ENCODE data around the gene RASGRP2.

The RASGRP2 gene

DNA sequence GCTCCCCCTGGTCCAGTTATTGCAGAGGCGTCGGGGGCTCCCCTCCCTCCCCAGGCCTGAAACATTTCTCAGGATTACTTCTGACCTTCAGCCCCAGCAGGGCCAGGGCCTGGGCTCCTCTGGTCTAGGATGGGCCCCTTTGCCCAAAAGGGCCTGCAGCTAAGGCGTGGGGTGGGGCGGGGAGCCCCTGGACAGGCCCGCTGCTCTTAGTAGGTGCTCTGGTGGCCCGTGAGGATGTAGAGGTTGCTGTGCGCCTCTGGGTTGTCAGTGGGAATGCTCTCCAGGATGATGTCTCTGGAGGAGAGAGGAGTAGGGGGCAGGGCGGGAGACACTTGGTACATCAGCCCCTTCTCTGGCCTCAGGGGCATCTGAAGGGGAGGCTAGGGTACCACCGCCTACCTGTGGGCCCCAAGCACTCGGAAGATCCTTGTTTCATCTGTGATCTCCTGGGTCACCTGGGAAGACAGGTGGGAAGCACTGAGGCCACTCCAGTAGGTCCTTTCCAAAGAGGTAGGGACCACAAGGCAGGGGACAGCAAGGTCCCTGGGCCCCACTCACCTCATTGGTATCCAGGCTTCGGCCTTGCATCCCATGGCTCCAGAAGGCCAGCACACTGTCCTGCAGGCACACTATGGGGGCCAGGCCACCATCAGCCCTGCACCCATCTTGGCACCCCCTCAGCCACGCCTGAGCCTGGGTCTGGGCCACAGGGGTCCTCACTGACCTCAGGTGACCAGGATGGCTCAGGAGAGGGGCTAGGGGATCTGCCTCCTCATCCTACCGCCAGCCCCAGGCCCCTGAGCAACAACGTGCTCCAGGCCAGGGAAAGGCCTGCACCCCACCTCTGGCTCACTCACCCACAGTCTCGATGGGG, 45.6 kb upstream of the RASGRP2 start:
- no peaks in the 10 kb centered on the region for H3K4me1 ChIP-seq (ENCODE audit: control insufficient read depth, insufficient read depth, low read length)
- no peak overlapping the region for H3K27ac ChIP-seq (ENCODE audit: extremely low read depth, low read depth, low read length)
- H3K4me3 ChIP-seq (ENCODE audit: low read depth, low read length): no peak overlapping the region
- no peaks in the 10 kb centered on the region for H3K9me3 ChIP-seq (ENCODE audit: control insufficient read depth, insufficient read depth, low read depth, low read length)
- TF ChIP-seq, protein P1, sequence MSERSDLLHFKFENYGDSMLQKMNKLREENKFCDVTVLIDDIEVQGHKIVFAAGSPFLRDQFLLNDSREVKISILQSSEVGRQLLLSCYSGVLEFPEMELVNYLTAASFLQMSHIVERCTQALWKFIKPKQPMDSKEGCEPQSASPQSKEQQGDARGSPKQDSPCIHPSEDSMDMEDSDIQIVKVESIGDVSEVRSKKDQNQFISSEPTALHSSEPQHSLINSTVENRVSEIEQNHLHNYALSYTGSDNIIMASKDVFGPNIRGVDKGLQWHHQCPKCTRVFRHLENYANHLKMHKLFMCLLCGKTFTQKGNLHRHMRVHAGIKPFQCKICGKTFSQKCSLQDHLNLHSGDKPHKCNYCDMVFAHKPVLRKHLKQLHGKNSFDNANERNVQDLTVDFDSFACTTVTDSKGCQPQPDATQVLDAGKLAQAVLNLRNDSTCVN (tag by site-specific recombination; optimal IDR thresholded peaks at IDR 0.05): no peak
- CTCF ChIA-PET: interaction anchor here (0.9 to 1.6 kb wide), 2 partner anchors 11 to 57 kb away, joined by 3 read pairs; no protein-coding TSS in a partner anchor
- H3K36me3 ChIP-seq (ENCODE audit: control insufficient read depth in 2 of 2, insufficient read depth in 1 of 2, low read length in 2 of 2): peaks cover 0 to 13% of the 10 kb centered on the region in 2 experiments; a peak in 1 of 3 replicates
- POLR2A ChIA-PET: interaction anchor here (1.2 kb wide), 1 partner anchor 11 kb away, joined by 3 read pairs; the partner anchor contains the start of gene SF1

DNA sequence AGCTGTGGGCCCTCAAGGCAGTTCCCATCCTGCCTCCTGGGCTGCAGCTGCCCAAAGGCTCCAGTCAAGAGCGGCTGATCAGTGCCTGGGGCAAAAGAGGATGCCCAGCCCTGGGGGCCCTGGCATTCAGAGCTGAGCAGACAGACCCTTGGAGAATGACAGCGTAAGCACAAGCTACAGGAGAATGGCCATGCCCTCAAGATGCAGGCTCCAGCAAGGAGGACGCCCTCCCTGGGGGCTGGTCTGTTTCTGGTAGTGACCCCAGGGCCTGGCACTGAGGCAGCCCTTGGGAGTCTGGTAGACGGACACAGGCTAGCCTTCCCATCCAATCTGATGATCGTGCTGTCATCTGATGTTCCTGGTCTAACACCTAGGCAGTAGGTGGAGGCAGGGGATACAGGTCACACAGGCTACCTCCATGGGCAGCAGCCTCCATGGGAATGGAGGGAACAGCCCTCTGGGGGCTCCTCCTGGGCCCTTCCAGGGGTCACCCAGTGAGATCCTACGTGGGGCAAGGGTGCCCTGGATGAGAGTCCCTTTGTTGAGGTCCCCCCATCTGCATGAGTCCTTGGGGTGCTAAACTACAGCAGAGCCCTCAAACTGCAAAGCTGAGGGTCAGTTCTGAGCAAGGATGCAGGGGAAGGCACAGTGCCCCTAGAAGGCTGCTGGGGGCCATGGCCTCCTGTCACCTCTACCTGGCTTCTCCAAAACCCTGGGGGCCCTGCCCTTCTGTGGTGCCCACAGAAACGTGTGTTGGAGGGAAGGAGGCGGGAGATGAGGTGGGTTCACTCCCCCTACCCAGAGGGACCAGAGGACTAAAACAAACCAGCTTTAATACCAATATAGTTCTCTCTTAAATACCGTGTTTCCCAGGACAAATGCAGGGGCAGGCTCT, 44.6 kb upstream of the RASGRP2 start:
- ChIA-PET POLR2A (interaction anchor here (0.6 to 1.2 kb wide), 2 partner anchors 10 kb away, joined by 3 to 5 read pairs; partner anchors contain the start of gene SF1), CTCF (interaction anchor here (0.6 to 1.9 kb wide), 12 partner anchors 10 to 226 kb away, joined by 3 to 6 read pairs (median 4); partner anchors contain the start of genes ARL2 and CDC42BPG)
- Histone ChIP-seq H3K4me1 (ENCODE audit: control insufficient read depth, insufficient read depth, low read length) (no peaks in the 10 kb centered on the region), H3K9me3 (ENCODE audit: control insufficient read depth, insufficient read depth, low read depth, low read length) (no peaks in the 10 kb centered on the region), H3K4me3 (ENCODE audit: low read depth, low read length) (no peak overlapping the region), H3K27ac (ENCODE audit: extremely low read depth, low read depth, low read length) (no peak overlapping the region), H3K36me3 (ENCODE audit: control insufficient read depth in 2 of 2, insufficient read depth in 1 of 2, low read length in 2 of 2) (peaks cover 0 to 13% of the 10 kb centered on the region in 2 experiments; a peak in 1 of 3 replicates)
- TF ChIP-seq TRIM28 (IDR thresholded peaks at IDR 0.05; ENCODE audit: borderline replicate concordance, low read length): no peak
- no peak for TF ChIP-seq ZNF155 (tag by site-specific recombination; IDR thresholded peaks at IDR 0.05)
- TF ChIP-seq ZNF202 (tag by site-specific recombination; IDR thresholded peaks at IDR 0.05; ENCODE audit: borderline replicate concordance): no peak
- no peak for TF ChIP-seq ZFP37 (tag by site-specific recombination; IDR thresholded peaks at IDR 0.05)
- no peak for TF ChIP-seq YY1 (tag by site-specific recombination; IDR thresholded peaks at IDR 0.05)
- no peak for TF ChIP-seq ZSCAN16 (tag by site-specific recombination; IDR thresholded peaks at IDR 0.05)
- TF ChIP-seq, protein P2, sequence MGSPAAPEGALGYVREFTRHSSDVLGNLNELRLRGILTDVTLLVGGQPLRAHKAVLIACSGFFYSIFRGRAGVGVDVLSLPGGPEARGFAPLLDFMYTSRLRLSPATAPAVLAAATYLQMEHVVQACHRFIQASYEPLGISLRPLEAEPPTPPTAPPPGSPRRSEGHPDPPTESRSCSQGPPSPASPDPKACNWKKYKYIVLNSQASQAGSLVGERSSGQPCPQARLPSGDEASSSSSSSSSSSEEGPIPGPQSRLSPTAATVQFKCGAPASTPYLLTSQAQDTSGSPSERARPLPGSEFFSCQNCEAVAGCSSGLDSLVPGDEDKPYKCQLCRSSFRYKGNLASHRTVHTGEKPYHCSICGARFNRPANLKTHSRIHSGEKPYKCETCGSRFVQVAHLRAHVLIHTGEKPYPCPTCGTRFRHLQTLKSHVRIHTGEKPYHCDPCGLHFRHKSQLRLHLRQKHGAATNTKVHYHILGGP (tag by site-specific recombination; IDR thresholded peaks at IDR 0.05): no peak
- TF ChIP-seq ZNF248 (tag by site-specific recombination; IDR thresholded peaks at IDR 0.05): no peak
- no peak for TF ChIP-seq ZNF140 (tag by site-specific recombination; IDR thresholded peaks at IDR 0.05)
- TF ChIP-seq ZNF426 (tag by site-specific recombination; IDR thresholded peaks at IDR 0.05): no peak
- no peak for TF ChIP-seq OVOL3 (tag by site-specific recombination; IDR thresholded peaks at IDR 0.05)

DNA sequence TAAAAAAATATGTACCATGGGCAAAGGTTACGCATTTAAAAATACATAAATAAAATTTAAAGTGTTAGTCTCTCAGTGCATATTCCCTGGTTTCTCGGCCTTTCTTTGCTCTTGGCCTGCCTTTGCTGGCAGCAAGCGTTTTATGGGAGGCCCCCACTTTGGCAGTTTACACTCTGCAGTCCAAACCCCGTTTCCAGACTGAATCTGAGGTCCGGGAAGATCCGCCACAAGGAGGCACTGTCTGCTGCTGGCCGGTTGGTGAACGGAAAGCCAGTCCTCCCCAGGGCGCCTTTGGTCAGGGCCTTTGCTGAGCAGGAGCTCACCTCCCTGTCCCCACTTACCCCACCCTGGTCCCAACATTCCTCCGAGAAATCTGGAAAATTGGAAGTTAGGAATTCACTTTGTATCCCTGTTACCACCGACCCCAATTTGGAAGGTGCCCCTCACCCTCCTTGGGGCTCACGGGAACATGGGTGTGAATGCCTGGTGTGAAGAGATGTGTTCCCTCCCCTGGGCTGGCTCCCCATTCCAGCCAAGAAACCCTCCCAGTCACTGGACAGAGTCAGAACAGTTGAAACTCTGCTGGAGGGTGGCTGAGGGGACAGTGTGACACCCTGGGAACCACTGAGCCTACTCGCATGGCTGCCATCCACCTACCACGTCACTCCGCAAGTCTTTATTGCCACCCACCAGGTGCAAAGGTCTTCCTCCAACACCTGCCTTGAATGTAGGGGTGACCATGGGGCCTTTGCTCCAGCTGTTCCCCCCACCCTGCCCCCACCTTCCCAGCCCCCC, 43.8 kb upstream of the RASGRP2 start:
- H3K4me1 ChIP-seq (ENCODE audit: control insufficient read depth, insufficient read depth, low read length): no peaks in the 10 kb centered on the region
- H3K9me3 ChIP-seq (ENCODE audit: control insufficient read depth, insufficient read depth, low read depth, low read length): no peaks in the 10 kb centered on the region
- no peak overlapping the region for H3K27ac ChIP-seq (ENCODE audit: extremely low read depth, low read depth, low read length)
- peaks cover 0 to 13% of the 10 kb centered on the region in 2 experiments; a peak in 1 of 3 replicates for H3K36me3 ChIP-seq (ENCODE audit: control insufficient read depth in 2 of 2, insufficient read depth in 1 of 2, low read length in 2 of 2)
- no peak overlapping the region for H3K4me3 ChIP-seq (ENCODE audit: low read depth, low read length)
- CTCF ChIA-PET: interaction anchor here (0.6 to 1.9 kb wide), 13 partner anchors 9 to 562 kb away, joined by 3 to 6 read pairs (median 3); partner anchors contain the start of genes ARL2 and CDC42BPG
- POLR2A ChIA-PET: interaction anchor here (0.6 to 0.7 kb wide), 2 partner anchors 9 to 28 kb away, joined by 4 to 5 read pairs; partner anchors contain the start of genes PYGM and SF1
- TF ChIP-seq, protein P3, sequence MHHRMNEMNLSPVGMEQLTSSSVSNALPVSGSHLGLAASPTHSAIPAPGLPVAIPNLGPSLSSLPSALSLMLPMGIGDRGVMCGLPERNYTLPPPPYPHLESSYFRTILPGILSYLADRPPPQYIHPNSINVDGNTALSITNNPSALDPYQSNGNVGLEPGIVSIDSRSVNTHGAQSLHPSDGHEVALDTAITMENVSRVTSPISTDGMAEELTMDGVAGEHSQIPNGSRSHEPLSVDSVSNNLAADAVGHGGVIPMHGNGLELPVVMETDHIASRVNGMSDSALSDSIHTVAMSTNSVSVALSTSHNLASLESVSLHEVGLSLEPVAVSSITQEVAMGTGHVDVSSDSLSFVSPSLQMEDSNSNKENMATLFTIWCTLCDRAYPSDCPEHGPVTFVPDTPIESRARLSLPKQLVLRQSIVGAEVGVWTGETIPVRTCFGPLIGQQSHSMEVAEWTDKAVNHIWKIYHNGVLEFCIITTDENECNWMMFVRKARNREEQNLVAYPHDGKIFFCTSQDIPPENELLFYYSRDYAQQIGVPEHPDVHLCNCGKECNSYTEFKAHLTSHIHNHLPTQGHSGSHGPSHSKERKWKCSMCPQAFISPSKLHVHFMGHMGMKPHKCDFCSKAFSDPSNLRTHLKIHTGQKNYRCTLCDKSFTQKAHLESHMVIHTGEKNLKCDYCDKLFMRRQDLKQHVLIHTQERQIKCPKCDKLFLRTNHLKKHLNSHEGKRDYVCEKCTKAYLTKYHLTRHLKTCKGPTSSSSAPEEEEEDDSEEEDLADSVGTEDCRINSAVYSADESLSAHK (tag by site-specific recombination; IDR thresholded peaks at IDR 0.05): no peak
- TF ChIP-seq OVOL3 (tag by site-specific recombination; IDR thresholded peaks at IDR 0.05): no peak
- no peak for TF ChIP-seq ZNF624 (tag by site-specific recombination; IDR thresholded peaks at IDR 0.05)

Data from HEK293 (cell line).